HepG2 (cell line): ENCODE results near the gene CISH. TPM values are rescaled to one million over a fixed set of nuclear protein-coding genes. Genes with fewer than 3 reads are reported as not detected.
A peak's percentile ranks its signal among the peaks of the same experiment; 100 is the strongest.

Experiments used
- ATF3 ChIP-seq: sonication (generic); formaldehyde crosslinking; IDR thresholded peaks from 2 replicates; pipeline ENCODE4 v1.4.0; 2020; ENCODE audit warnings: missing genetic modification reagents
- BHLHE40 ChIP-seq: IDR thresholded peaks from 2 replicates; pipeline ENCODE4 v1.6.1; 2011; ENCODE audit warnings: low read length, improper control_type of control experiment
- CBFB ChIP-seq: sonication (generic); formaldehyde crosslinking; IDR thresholded peaks from 2 replicates; pipeline ENCODE4 v1.4.0; 2020; ENCODE audit warnings: missing genetic modification reagents
- HMG20A ChIP-seq: IDR thresholded peaks from 2 replicates; pipeline ENCODE4 v1.6.1; 2016; ENCODE audit warnings: borderline replicate concordance
- MTERF4 ChIP-seq: sonication (generic); formaldehyde crosslinking; IDR thresholded peaks from 2 replicates; pipeline ENCODE4 v1.8.0; 2023; ENCODE audit warnings: mild to moderate bottlenecking, missing genetic modification reagents
- NCOA2 ChIP-seq: sonication (generic); formaldehyde crosslinking; IDR thresholded peaks from 2 replicates; pipeline ENCODE4 v1.8.0; 2022; ENCODE audit warnings: inconsistent platforms
- NPAS2 ChIP-seq: sonication (generic); formaldehyde crosslinking; IDR thresholded peaks from 2 replicates; pipeline ENCODE4 v1.8.0; 2022; ENCODE audit warnings: mild to moderate bottlenecking, missing genetic modification reagents, borderline replicate concordance
- NR1H2 ChIP-seq: sonication (generic); formaldehyde crosslinking; IDR thresholded peaks from 2 replicates; pipeline ENCODE4 v1.8.1; 2022; ENCODE audit warnings: low read depth, missing genetic modification reagents, borderline replicate concordance
- PAXIP1 ChIP-seq: sonication (generic); formaldehyde crosslinking; conservative IDR thresholded peaks from 2 replicates; pipeline ENCODE4 v1.4.0; 2020; ENCODE audit warnings: mild to moderate bottlenecking, missing genetic modification reagents, moderate library complexity
- PBX3 ChIP-seq: sonication (generic); formaldehyde crosslinking; IDR thresholded peaks from 2 replicates; pipeline ENCODE4 v1.8.1; 2023; ENCODE audit warnings: missing genetic modification reagents, inconsistent platforms, borderline replicate concordance
- POLR2G ChIP-seq: fragments of 200-400 bp; formaldehyde crosslinking; IDR thresholded peaks from 2 replicates; pipeline ENCODE4 v1.6.1; 2018; ENCODE audit warnings: mild to moderate bottlenecking, low read depth, low read length, moderate library complexity
- SP140L ChIP-seq: sonication (generic); formaldehyde crosslinking; IDR thresholded peaks from 2 replicates; pipeline ENCODE4 v1.4.0; 2020; ENCODE audit warnings: missing genetic modification reagents, borderline replicate concordance
- ZBTB3 ChIP-seq: sonication (generic); formaldehyde crosslinking; IDR thresholded peaks from 2 replicates; pipeline ENCODE4 v1.4.0; 2020; ENCODE audit warnings: low read depth, mild to moderate bottlenecking, moderate library complexity, missing genetic modification reagents, borderline replicate concordance
- ZBTB33 ChIP-seq: sonication (generic); formaldehyde crosslinking; IDR thresholded peaks from 2 replicates; pipeline ENCODE4 v1.4.0; 2020; ENCODE audit warnings: missing genetic modification reagents
- ZNF20 ChIP-seq: sonication (generic); formaldehyde crosslinking; IDR thresholded peaks from 2 replicates; pipeline ENCODE4 v1.4.0; 2020; ENCODE audit warnings: mild to moderate bottlenecking, moderate library complexity, missing genetic modification reagents
- ZNF816 ChIP-seq: sonication (generic); formaldehyde crosslinking; IDR thresholded peaks from 2 replicates; pipeline ENCODE4 v1.8.0; 2022; ENCODE audit warnings: missing genetic modification reagents, mild to moderate bottlenecking, borderline replicate concordance
- ZSCAN5A ChIP-seq: sonication (generic); formaldehyde crosslinking; IDR thresholded peaks from 2 replicates; pipeline ENCODE4 v1.8.0; 2022; ENCODE audit warnings: mild to moderate bottlenecking, missing genetic modification reagents, borderline replicate concordance
- polyA plus RNA-seq, 8 experiments: library from polyadenylated mRNA; depleted of rRNA in 3 of 8; stranded (reverse) in 7 of 8; unstranded in 1 of 8; fragments of >200 nt; fragmentation: Illumina TruSeq in 4 of 8; extraction: Trizol in 4 of 8; gene quantifications; 2 replicates each; pipeline versions ENCODE4 v1.2.1 to v1.2.3, GENCODE V29; 2011 to 2016; ENCODE audit warnings: low read depth in 4 of 8, missing spikeins in 1 of 8, mixed read lengths in 1 of 8; ENCODE audit not compliant: insufficient read depth in 1 of 8
- total RNA-seq, 5 experiments: library from RNA; depleted of rRNA; stranded (reverse); fragments of >200 nt; fragmentation: Illumina TruSeq; extraction: Trizol; gene quantifications; 2 replicates each; pipeline ENCODE4 v1.2.3, GENCODE V29; 2016; ENCODE audit warnings: low read depth in 1 of 5

Gene CISH
- total and polyA plus RNA-seq, 2 of the 13 experiments (the other 11 are each of a cell fraction or from before 2014, with no cell fraction given) = 0.91 to 1.5 TPM

- peak; percentile 66 for TF ChIP-seq PAXIP1 (CRISPR knock-in tag)
- peak; percentile 54; the same call in 1 of the 2 replicates for TF ChIP-seq ZBTB3
- TF ChIP-seq BHLHE40 = no peak
- TF ChIP-seq ZNF20 (CRISPR knock-in tag) = 0 out of 2 replicates have a peak, but pooled peaks have one; percentile 63
- TF ChIP-seq CBFB (CRISPR knock-in tag) = peak; percentile 45; the same call in 1 of the 2 replicates
- TF ChIP-seq HMG20A (CRISPR knock-in tag) = no peak
- TF ChIP-seq SP140L = no peak
- TF ChIP-seq ZSCAN5A (CRISPR knock-in tag) = no peak
- TF ChIP-seq MTERF4 (CRISPR knock-in tag) = peak; percentile 72; the same call in 1 of the 2 replicates
- TF ChIP-seq PBX3 (CRISPR knock-in tag) = no peak
- no peak for TF ChIP-seq NPAS2
- TF ChIP-seq ZBTB33 (CRISPR knock-in tag) = 0 out of 2 replicates have a peak, but pooled peaks have one; percentile 34
- TF ChIP-seq POLR2G = peak; percentile 77
- TF ChIP-seq ZNF816 (CRISPR knock-in tag) = peak; percentile 91; the same call in 1 of the 2 replicates
- no peak for TF ChIP-seq NR1H2 (CRISPR knock-in tag)
- peak; percentile 37; the same call in 1 of the 2 replicates for TF ChIP-seq NCOA2 (CRISPR knock-in tag)
- TF ChIP-seq ATF3 (CRISPR knock-in tag) = 0 out of 2 replicates have a peak, but pooled peaks have one; percentile 47
These were observed 42.4 kb downstream of the CISH start, which contains the start of gene HEMK1 (continued) for GRCh38 chr3:50568947-50569749.
